K562 (cell line): ENCODE data around the gene CRYBG2. TPM values are rescaled to one million over a fixed set of nuclear protein-coding genes. Genes with fewer than 3 reads are reported as not detected.

Source experiments
- ATF1 ChIP-seq, 2 experiments: fragments of 450-650 bp in 1 of 2; IDR thresholded peaks; 2 replicates each; pipeline ENCODE4 v1.6.1; 2016; ENCODE audit warnings: missing compliant biosample characterization in 1 of 2, missing genetic modification characterization in 1 of 2
- C11orf30 ChIP-seq: fragments of 450-650 bp; IDR thresholded peaks from 2 replicates; pipeline ENCODE4 v1.6.1; 2016; ENCODE audit warnings: low read depth, mild to moderate bottlenecking
- E2F3 ChIP-seq: fragments of 250-450 bp; sonication (Bioruptor Pico); IDR thresholded peaks from 2 replicates; pipeline ENCODE4 v1.4.0; 2020; ENCODE audit warnings: mild to moderate bottlenecking
- FOS ChIP-seq: IDR thresholded peaks from 3 replicates; pipeline ENCODE4 v1.6.1; 2011; ENCODE audit not compliant: insufficient read length; ENCODE audit errors: extremely low read depth
- FOXA3 ChIP-seq, 2 experiments: fragments of 450-650 bp in 1 of 2; sonication (generic) in 1 of 2; formaldehyde crosslinking; IDR thresholded peaks in 1 of 2; conservative IDR thresholded peaks in 1 of 2; 2 replicates each; pipeline versions ENCODE4 v1.4.0 to v1.8.0; 2020 to 2022; ENCODE audit warnings: mild to moderate bottlenecking in 2 of 2, missing genetic modification reagents in 1 of 2
- FOXJ2 ChIP-seq: fragments of 200-800 bp; sonication (Bioruptor generic); IDR thresholded peaks from 2 replicates; pipeline ENCODE4 v1.6.1; 2016; ENCODE audit warnings: missing genetic modification characterization, missing compliant biosample characterization
- GTF2E2 ChIP-seq: fragments of 200-800 bp; sonication (Bioruptor generic); IDR thresholded peaks from 2 replicates; pipeline ENCODE4 v1.6.1; 2016; ENCODE audit warnings: missing genetic modification characterization, missing compliant biosample characterization
- HDAC6 ChIP-seq: IDR thresholded peaks from 2 replicates; pipeline ENCODE4 v1.6.1; 2012; ENCODE audit warnings: low read depth, mild to moderate bottlenecking, control low read depth, inconsistent platforms, low read length, moderate library complexity
- JUND ChIP-seq, 2 experiments: IDR thresholded peaks; 2 replicates in 1 of 2; 3 replicates in 1 of 2; pipeline ENCODE4 v1.6.1; 2011; ENCODE audit warnings: borderline replicate concordance in 2 of 2, low read depth in 2 of 2, low read length in 2 of 2, improper control_type of control experiment in 1 of 2, missing biosample characterization in 1 of 2, missing genetic modification characterization in 1 of 2, missing genetic modification reagents in 1 of 2
- MEF2D ChIP-seq: conservative IDR thresholded peaks from 2 replicates; pipeline ENCODE4 v1.6.1; 2016; ENCODE audit warnings: low read depth, missing genetic modification characterization, missing compliant biosample characterization
- PHF21A ChIP-seq: fragments of 450-650 bp; IDR thresholded peaks from 2 replicates; pipeline ENCODE4 v1.6.1; 2017; ENCODE audit warnings: low read depth, borderline replicate concordance
- SIRT6 ChIP-seq: IDR thresholded peaks from one replicate; pipeline ENCODE4 v1.6.1; 2012; ENCODE audit warnings: low read depth, mild to moderate bottlenecking, control low read depth, inconsistent platforms, low read length, moderate library complexity
- SRF ChIP-seq, 2 experiments: fragments of 250-450, 450-650 bp in 1 of 2; sonication (Bioruptor Pico) in 1 of 2; sonication (generic) in 1 of 2; formaldehyde crosslinking; IDR thresholded peaks; 2 replicates each; pipeline versions ENCODE4 v1.5.0 to v1.5.1; 2020 to 2022; ENCODE audit warnings: mild to moderate bottlenecking in 1 of 2, missing genetic modification reagents in 1 of 2
- SRSF9 ChIP-seq: fragments of 200-400 bp; formaldehyde crosslinking; IDR thresholded peaks from 2 replicates; pipeline ENCODE4 v1.6.1; 2017; ENCODE audit warnings: low read depth, low read length, borderline replicate concordance
- YBX1 ChIP-seq: fragments of 450-650 bp; IDR thresholded peaks from 2 replicates; pipeline ENCODE4 v1.7.1; 2016; ENCODE audit warnings: mild to moderate bottlenecking
- ZEB2 ChIP-seq: fragments of 450-650 bp; IDR thresholded peaks from 2 replicates; pipeline ENCODE4 v1.6.1; 2016
- ZNF311 ChIP-seq: fragments of 250-450 bp; sonication (Bioruptor Pico); IDR thresholded peaks from 2 replicates; pipeline ENCODE4 v1.4.0; 2020; ENCODE audit warnings: mild to moderate bottlenecking, moderate library complexity
- polyA plus RNA-seq, 8 experiments: library from polyadenylated mRNA; depleted of rRNA in 4 of 8; stranded (reverse) in 5 of 8; unstranded in 3 of 8; fragments of >200 nt; fragmentation: Nextera tagmentation in 2 of 8; fragmentation: Illumina TruSeq in 1 of 8; extraction: Ambion mirVana in 2 of 8; extraction: Trizol in 1 of 8; gene quantifications; 2 replicates each; pipeline versions ENCODE4 v1.2.1 to v1.2.3, GENCODE V29; 2011 to 2014; ENCODE audit warnings: inconsistent platforms in 1 of 8, missing spikeins in 1 of 8
- total RNA-seq, 7 experiments: library from RNA; depleted of rRNA in 6 of 7; stranded (reverse); fragments of >200 nt in 6 of 7; fragmentation: Illumina TruSeq in 2 of 7; extraction: Trizol in 2 of 7; gene quantifications; 2 replicates each; pipeline versions ENCODE4 v1.2.1 to v1.2.3, GENCODE V29; 2011 to 2021; ENCODE audit warnings: low replicate concordance in 1 of 7
- TF ChIP-seq, protein P1 (sequence below), 2 experiments: IDR thresholded peaks in 1 of 2; conservative IDR thresholded peaks in 1 of 2; 2 replicates each; pipeline ENCODE4 v1.6.1; 2016; ENCODE audit warnings: low read depth in 2 of 2, mild to moderate bottlenecking in 1 of 2, missing compliant biosample characterization in 1 of 2, missing genetic modification characterization in 1 of 2, moderate library complexity in 1 of 2
- TF ChIP-seq, protein P2 (sequence below): fragments of 250-450 bp; sonication (Bioruptor Pico); IDR thresholded peaks from 2 replicates; pipeline ENCODE4 v1.4.0; 2020; ENCODE audit warnings: mild to moderate bottlenecking, moderate library complexity, borderline replicate concordance
- TF ChIP-seq, protein P3 (sequence below): fragments of 250-450 bp; sonication (Bioruptor Pico); IDR thresholded peaks from 2 replicates; pipeline ENCODE4 v1.6.1; 2021; ENCODE audit warnings: mild to moderate bottlenecking
- TF ChIP-seq, protein P4 (sequence below): IDR thresholded peaks from 2 replicates; pipeline ENCODE4 v1.6.1; 2011; ENCODE audit not compliant: insufficient read length; ENCODE audit errors: extremely low read depth

Gene CRYBG2
- total and polyA plus RNA-seq, 9 of the 15 experiments (the other 6 are each of a cell fraction or from before 2014, with no cell fraction given), result 0.39 to 8.5 (median 3.7) TPM

DNA sequence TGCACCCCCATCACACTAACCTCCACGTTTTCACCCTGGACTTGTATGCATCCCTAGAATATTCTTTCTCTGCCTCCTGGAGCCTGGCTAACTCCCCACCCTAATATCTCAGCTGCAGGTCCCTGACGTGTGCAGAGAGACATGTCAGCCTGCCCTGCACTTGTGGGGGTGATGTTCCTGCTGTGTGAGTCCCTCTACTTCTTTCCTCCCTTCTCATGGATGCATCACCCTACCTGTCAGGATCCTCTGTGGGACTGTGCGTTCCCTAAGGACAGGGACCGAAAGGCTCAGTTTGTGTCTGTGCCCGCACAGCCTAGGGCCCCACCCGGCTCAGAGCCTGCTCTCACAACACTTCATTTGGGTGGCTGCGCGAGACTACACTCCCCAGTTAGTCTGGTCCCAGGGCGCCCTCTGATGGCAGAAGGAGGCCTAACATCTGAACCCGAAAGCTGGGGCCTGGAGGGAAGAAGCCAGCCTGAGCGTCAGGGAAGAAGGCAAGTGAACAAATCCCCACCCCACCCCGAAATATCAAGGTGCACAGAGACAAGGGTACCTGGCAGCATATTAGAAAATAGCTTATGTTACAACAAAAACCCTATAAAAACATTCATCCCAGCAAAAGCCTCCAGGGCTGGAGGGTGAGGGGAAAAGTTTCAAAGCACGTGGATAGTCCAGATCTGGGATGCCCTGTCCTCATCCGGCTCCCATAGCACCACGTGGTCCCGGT lies 32.5 kb downstream of the CRYBG2 start (continued):
- TF ChIP-seq, protein P1, sequence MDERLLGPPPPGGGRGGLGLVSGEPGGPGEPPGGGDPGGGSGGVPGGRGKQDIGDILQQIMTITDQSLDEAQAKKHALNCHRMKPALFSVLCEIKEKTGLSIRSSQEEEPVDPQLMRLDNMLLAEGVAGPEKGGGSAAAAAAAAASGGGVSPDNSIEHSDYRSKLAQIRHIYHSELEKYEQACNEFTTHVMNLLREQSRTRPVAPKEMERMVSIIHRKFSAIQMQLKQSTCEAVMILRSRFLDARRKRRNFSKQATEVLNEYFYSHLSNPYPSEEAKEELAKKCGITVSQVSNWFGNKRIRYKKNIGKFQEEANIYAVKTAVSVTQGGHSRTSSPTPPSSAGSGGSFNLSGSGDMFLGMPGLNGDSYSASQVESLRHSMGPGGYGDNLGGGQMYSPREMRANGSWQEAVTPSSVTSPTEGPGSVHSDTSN (CRISPR knock-in tag; IDR thresholded peaks at IDR 0.05; ENCODE audit: low read depth), result no peak
- TF ChIP-seq, protein P1 (tag; conservative IDR thresholded peaks at IDR 0.05; ENCODE audit: low read depth), result no peak
- TF ChIP-seq FOXA3 (CRISPR knock-in tag; conservative IDR thresholded peaks at IDR 0.05 in 1 of 2, IDR thresholded peaks at IDR 0.05 in 1 of 2) (no peak), HDAC6 (no peak), SRSF9 (no peak), GTF2E2 (tag) (no peak), E2F3 (CRISPR knock-in tag) (no peak; the same call in 1 of the 2 replicates), MEF2D (no peak), JUND (IDR thresholded peaks at IDR 0.05; ENCODE audit: borderline replicate concordance, low read depth, low read length) (peak; percentile 59; the same call in 1 of the 2 replicates), JUND (tag; IDR thresholded peaks at IDR 0.05; ENCODE audit: borderline replicate concordance, low read depth, low read length) (peak; percentile 66; the same call in 1 of the 3 replicates), ATF1 (CRISPR knock-in tag; IDR thresholded peaks at IDR 0.05) (no peak), ATF1 (tag; IDR thresholded peaks at IDR 0.05) (no peak), SRF (CRISPR knock-in tag; IDR thresholded peaks at IDR 0.05) (no peak), PHF21A (peak; percentile 46; the same call in 1 of the 2 replicates), FOS (no peak), SIRT6 (no peak), ZEB2 (no peak), C11orf30 (no peak), ZNF311 (no peak), FOXJ2 (tag) (no peak), YBX1 (no peak)
- TF ChIP-seq, protein P2, sequence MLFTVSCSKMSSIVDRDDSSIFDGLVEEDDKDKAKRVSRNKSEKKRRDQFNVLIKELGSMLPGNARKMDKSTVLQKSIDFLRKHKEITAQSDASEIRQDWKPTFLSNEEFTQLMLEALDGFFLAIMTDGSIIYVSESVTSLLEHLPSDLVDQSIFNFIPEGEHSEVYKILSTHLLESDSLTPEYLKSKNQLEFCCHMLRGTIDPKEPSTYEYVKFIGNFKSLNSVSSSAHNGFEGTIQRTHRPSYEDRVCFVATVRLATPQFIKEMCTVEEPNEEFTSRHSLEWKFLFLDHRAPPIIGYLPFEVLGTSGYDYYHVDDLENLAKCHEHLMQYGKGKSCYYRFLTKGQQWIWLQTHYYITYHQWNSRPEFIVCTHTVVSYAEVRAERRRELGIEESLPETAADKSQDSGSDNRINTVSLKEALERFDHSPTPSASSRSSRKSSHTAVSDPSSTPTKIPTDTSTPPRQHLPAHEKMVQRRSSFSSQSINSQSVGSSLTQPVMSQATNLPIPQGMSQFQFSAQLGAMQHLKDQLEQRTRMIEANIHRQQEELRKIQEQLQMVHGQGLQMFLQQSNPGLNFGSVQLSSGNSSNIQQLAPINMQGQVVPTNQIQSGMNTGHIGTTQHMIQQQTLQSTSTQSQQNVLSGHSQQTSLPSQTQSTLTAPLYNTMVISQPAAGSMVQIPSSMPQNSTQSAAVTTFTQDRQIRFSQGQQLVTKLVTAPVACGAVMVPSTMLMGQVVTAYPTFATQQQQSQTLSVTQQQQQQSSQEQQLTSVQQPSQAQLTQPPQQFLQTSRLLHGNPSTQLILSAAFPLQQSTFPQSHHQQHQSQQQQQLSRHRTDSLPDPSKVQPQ (CRISPR knock-in tag), result no peak
- TF ChIP-seq, protein P3, sequence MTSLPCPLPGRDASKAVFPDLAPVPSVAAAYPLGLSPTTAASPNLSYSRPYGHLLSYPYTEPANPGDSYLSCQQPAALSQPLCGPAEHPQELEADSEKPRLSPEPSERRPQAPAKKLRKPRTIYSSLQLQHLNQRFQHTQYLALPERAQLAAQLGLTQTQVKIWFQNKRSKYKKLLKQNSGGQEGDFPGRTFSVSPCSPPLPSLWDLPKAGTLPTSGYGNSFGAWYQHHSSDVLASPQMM, result no peak
- TF ChIP-seq, protein P4, sequence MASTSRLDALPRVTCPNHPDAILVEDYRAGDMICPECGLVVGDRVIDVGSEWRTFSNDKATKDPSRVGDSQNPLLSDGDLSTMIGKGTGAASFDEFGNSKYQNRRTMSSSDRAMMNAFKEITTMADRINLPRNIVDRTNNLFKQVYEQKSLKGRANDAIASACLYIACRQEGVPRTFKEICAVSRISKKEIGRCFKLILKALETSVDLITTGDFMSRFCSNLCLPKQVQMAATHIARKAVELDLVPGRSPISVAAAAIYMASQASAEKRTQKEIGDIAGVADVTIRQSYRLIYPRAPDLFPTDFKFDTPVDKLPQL, result no peak
